Panc1 (cell line): ENCODE measurements around the gene NTN3. TPM values are rescaled to one million over a fixed set of nuclear protein-coding genes. Genes with fewer than 3 reads are reported as not detected.

ENCODE experiments used
- ATAC-seq: fragments of 200-7000 bp; cut with Tn5 transposase; 2 replicates; pipeline ENCODE4 v1.9.1; 2020; ENCODE audit warnings: mild to moderate bottlenecking, moderate library complexity
- BruUV-seq: library from RNA; stranded (reverse); fragments of 400-500 nt; replicated peaks from 2 replicates; lab custom pipeline; 2021; lab: Mats Ljungman, UMichigan
- CTCF ChIA-PET: fragments of 300-600 bp; sonication (Branson Sonifier 250); formaldehyde crosslinking; loops from one replicate; lab custom pipeline; 2022; ENCODE audit warnings: antibody characterized with exemption; lab: Charles Lee
- POLR2A ChIA-PET: fragments of 300-600 bp; sonication (Branson Sonifier 250); formaldehyde crosslinking; loops from one replicate; lab custom pipeline; 2022; ENCODE audit warnings: antibody characterized with exemption; lab: Charles Lee
- DNase-seq: peaks from one replicate; pipeline ENCODE4 v3.0.0-alpha.2; 2010; ENCODE audit warnings: low read depth, low spot score
- H3K27ac ChIP-seq: 2 replicates; pipeline ENCODE4 v1.5.1; 2011; ENCODE audit warnings: mild to moderate bottlenecking, low read length, inconsistent platforms
- H3K27me3 ChIP-seq: fragments of 200-500 bp; sonication (Bioruptor generic); 2 replicates; pipeline ENCODE4 v1.6.0; 2014; ENCODE audit warnings: low read length, inconsistent platforms; ENCODE audit not compliant: control insufficient read depth, insufficient read depth
- H3K36me3 ChIP-seq: fragments of 200-500 bp; sonication (Bioruptor generic); 2 replicates; pipeline ENCODE4 v1.5.1; 2014; ENCODE audit warnings: inconsistent platforms, mild to moderate bottlenecking, low read length, moderate library complexity; ENCODE audit not compliant: control insufficient read depth, insufficient read depth
- H3K4me1 ChIP-seq: 2 replicates; pipeline ENCODE4 v1.5.1; 2011; ENCODE audit warnings: inconsistent platforms, mild to moderate bottlenecking, low read length, moderate library complexity; ENCODE audit not compliant: control insufficient read depth, insufficient read depth
- H3K4me3 ChIP-seq, 2 experiments: 2 replicates each; pipeline ENCODE4 v1.5.1; 2011 to 2012; ENCODE audit warnings: low read depth in 2 of 2, low read length in 2 of 2, mild to moderate bottlenecking in 2 of 2, inconsistent platforms in 1 of 2, moderate library complexity in 1 of 2
- H3K9me3 ChIP-seq: fragments of 200-500 bp; sonication (Bioruptor generic); 2 replicates; pipeline ENCODE4 v1.5.1; 2014; ENCODE audit warnings: low read depth, mild to moderate bottlenecking, inconsistent platforms, low read length, moderate library complexity; ENCODE audit not compliant: control insufficient read depth, insufficient read depth
- POLR2AphosphoS5 ChIP-seq: IDR thresholded peaks from 2 replicates; pipeline ENCODE4 v1.6.1; 2012; ENCODE audit warnings: mild to moderate bottlenecking, low read depth, low read length, moderate library complexity
- SIN3A ChIP-seq: IDR thresholded peaks from 2 replicates; pipeline ENCODE4 v1.6.1; 2012; ENCODE audit warnings: low read depth, mild to moderate bottlenecking, low read length, moderate library complexity, borderline replicate concordance; ENCODE audit not compliant: insufficient read depth
- TCF7L2 ChIP-seq: IDR thresholded peaks from 2 replicates; pipeline ENCODE4 v1.6.1; 2011; ENCODE audit warnings: mild to moderate bottlenecking, low read depth, low read length, inconsistent platforms
- in situ Hi-C: cut with HindIII; loops from 2 replicates; pipeline ENCODE4 v1.10.0; 2016; ENCODE audit warnings: low sequenced_read_pairs, low pct_unique_long_range_greater_than_20kb
- intact Hi-C: fragments of 100-400 bp; cut with micrococcal nuclease; formaldehyde crosslinking; loops from one replicate; pipeline ENCODE4 v1.10.0; 2022; ENCODE audit not compliant: unreplicated experiment
- total RNA-seq: library from RNA; stranded (reverse); gene quantifications from one replicate; pipeline ENCODE4 v1.2.1, GENCODE V29; 2021; ENCODE audit not compliant: unreplicated experiment
- TF ChIP-seq, protein P1 (sequence below), 2 experiments: IDR thresholded peaks; 2 replicates each; pipeline ENCODE4 v1.6.1; 2011 to 2012; ENCODE audit warnings: low read depth in 2 of 2, control low read depth in 1 of 2, low read length in 1 of 2, mild to moderate bottlenecking in 1 of 2, moderate library complexity in 1 of 2; ENCODE audit not compliant: insufficient read depth in 1 of 2
- TF ChIP-seq, protein P2 (sequence below): fragments of 450-650 bp; IDR thresholded peaks from 2 replicates; pipeline ENCODE4 v1.5.1; 2017; ENCODE audit warnings: mild to moderate bottlenecking

The NTN3 gene
- total RNA-seq, 1 experiment from 2014 or later: 3.2 TPM

DNA sequence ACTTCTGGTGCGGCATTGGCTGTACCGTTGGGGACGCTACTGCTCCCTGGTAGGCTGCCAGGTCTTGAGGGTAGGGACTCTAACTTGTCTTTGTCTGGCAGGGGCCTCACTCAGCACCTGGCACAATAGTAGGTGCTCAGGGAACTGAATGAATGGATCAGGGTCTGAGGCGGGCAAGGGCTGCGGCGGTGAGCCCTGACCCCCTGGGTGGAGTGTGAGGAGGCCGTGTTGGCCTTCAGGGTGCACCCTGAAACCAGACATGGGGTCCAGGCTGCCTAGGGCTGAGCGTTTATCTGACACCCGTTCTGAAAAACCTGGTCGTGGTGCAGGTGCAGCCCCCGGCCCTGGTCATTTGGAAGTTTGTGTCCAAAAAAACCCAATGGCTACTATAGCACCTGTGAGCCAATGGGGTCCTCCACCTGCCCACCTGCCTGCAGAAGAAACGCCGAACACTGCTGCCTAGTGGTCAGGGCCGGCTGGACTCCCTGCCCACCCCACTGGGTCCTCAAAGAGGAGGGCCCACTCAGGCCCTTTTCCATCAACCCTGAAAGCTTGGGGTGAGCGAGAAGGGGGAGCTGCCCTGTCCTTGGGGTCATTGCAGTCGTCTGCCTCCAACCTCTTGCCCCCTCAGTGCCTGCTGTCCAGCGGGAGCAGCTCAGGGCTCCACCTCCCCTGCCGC is 37.8 kb downstream of the NTN3 start:
- in situ Hi-C loops (no loop called here), intact Hi-C loops (no loop called here)
- no TSS peak for BruUV-seq
- TF ChIP-seq, protein P1, sequence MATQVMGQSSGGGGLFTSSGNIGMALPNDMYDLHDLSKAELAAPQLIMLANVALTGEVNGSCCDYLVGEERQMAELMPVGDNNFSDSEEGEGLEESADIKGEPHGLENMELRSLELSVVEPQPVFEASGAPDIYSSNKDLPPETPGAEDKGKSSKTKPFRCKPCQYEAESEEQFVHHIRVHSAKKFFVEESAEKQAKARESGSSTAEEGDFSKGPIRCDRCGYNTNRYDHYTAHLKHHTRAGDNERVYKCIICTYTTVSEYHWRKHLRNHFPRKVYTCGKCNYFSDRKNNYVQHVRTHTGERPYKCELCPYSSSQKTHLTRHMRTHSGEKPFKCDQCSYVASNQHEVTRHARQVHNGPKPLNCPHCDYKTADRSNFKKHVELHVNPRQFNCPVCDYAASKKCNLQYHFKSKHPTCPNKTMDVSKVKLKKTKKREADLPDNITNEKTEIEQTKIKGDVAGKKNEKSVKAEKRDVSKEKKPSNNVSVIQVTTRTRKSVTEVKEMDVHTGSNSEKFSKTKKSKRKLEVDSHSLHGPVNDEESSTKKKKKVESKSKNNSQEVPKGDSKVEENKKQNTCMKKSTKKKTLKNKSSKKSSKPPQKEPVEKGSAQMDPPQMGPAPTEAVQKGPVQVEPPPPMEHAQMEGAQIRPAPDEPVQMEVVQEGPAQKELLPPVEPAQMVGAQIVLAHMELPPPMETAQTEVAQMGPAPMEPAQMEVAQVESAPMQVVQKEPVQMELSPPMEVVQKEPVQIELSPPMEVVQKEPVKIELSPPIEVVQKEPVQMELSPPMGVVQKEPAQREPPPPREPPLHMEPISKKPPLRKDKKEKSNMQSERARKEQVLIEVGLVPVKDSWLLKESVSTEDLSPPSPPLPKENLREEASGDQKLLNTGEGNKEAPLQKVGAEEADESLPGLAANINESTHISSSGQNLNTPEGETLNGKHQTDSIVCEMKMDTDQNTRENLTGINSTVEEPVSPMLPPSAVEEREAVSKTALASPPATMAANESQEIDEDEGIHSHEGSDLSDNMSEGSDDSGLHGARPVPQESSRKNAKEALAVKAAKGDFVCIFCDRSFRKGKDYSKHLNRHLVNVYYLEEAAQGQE (IDR thresholded peaks at IDR 0.05; ENCODE audit: insufficient read depth in 1 of 2, low read depth in 2 of 2, low read length in 1 of 2): no peak
- TF ChIP-seq SIN3A (no peak), TCF7L2 (no peak), POLR2AphosphoS5 (no peak)
- TF ChIP-seq, protein P2, sequence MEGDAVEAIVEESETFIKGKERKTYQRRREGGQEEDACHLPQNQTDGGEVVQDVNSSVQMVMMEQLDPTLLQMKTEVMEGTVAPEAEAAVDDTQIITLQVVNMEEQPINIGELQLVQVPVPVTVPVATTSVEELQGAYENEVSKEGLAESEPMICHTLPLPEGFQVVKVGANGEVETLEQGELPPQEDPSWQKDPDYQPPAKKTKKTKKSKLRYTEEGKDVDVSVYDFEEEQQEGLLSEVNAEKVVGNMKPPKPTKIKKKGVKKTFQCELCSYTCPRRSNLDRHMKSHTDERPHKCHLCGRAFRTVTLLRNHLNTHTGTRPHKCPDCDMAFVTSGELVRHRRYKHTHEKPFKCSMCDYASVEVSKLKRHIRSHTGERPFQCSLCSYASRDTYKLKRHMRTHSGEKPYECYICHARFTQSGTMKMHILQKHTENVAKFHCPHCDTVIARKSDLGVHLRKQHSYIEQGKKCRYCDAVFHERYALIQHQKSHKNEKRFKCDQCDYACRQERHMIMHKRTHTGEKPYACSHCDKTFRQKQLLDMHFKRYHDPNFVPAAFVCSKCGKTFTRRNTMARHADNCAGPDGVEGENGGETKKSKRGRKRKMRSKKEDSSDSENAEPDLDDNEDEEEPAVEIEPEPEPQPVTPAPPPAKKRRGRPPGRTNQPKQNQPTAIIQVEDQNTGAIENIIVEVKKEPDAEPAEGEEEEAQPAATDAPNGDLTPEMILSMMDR: no peak
- no peaks in the 10 kb centered on the region for H3K27me3 ChIP-seq
- ChIA-PET CTCF (no interaction called here), POLR2A (no interaction called here)
- H3K4me3 ChIP-seq: no peak overlapping the region
- no peaks in the 10 kb centered on the region; the same call in 1 of the 2 replicates for H3K36me3 ChIP-seq
- H3K27ac ChIP-seq: no peak overlapping the region
- peaks cover 7% of the 10 kb centered on the region; the same call in 1 of the 2 replicates for H3K4me1 ChIP-seq
- no peaks in the 10 kb centered on the region for H3K9me3 ChIP-seq
- DNase-seq: no peak
- no peak for ATAC-seq

DNA sequence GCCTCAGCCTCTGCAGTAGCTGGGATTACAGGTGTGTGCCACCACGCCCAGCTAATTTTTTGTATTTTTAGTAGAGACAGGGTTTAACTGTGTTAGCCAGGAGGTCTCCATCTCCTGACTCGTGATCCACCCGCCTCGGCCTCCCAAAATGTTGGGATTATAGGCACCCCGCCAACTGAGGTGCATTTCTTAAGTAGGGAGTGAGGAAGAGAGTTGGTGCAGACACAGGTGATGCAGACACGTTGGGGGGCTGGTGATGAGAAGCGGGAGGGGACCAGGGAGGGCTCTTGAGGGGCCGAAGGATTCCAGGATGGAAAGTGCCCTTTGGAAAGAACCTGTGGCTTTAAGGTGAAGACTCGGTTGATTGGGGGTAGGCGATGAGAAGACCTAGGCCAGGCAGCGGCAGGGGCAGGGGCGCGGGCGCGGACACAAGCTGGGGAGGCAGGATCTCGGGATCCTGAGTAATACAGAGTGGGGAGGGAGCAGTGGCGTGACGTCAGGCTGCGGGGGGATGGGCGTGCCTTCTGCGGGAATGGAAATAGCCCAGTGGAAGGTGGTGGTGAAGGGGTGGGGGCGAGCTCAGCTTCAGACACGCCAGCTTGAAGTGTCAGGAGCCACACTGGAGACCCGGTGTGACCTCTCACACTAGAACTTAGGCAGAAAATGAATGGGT is 40.2 kb downstream of the NTN3 start:
- H3K4me3 ChIP-seq: no peak overlapping the region
- no peak for TF ChIP-seq TCF7L2
- TF ChIP-seq, protein P2: no peak
- TF ChIP-seq POLR2AphosphoS5: no peak
- TF ChIP-seq SIN3A: no peak
- TF ChIP-seq, protein P1 (IDR thresholded peaks at IDR 0.05; ENCODE audit: insufficient read depth in 1 of 2, low read depth in 2 of 2, low read length in 1 of 2): no peak
- ATAC-seq: no peak
- peaks cover 2% of the 10 kb centered on the region; the same call in 1 of the 2 replicates for H3K36me3 ChIP-seq
- H3K27ac ChIP-seq: no peak overlapping the region
- intact Hi-C loops: no loop called here
- POLR2A ChIA-PET: no interaction called here
- CTCF ChIA-PET: no interaction called here
- no peak for DNase-seq
- in situ Hi-C loops: no loop called here
- H3K9me3 ChIP-seq: no peaks in the 10 kb centered on the region
- peaks cover 14% of the 10 kb centered on the region for H3K4me1 ChIP-seq
- no peaks in the 10 kb centered on the region for H3K27me3 ChIP-seq
- no TSS peak for BruUV-seq
